Spleen (tissue), 11 donors: ENCODE data around the gene KIDINS220. TPM values are rescaled to one million over a fixed set of nuclear protein-coding genes. Genes with fewer than 3 reads are reported as not detected.

Experiments
- DNase-seq: peaks from one replicate; pipeline ENCODE4 v3.0.0-alpha.2; 2020
- H3K27ac ChIP-seq, 8 donors: fragments of 200-600 bp; sonication (generic) in 7 of 8; 1 replicate in 4 of 8; 2 replicates in 4 of 8; pipeline versions ENCODE4 v1.5.0 to v1.8.0; 2016 to 2021; ENCODE audit warnings: inconsistent platforms in 4 of 8, mild to moderate bottlenecking in 4 of 8, moderate library complexity in 1 of 8
- H3K27me3 ChIP-seq, 7 donors: fragments of 200-600 bp; sonication (generic) in 6 of 7; replicated peaks in 1 of 7; 1 replicate in 4 of 7; 2 replicates in 3 of 7; pipeline versions ENCODE4 v1.5.0 to v1.8.0; 2016 to 2021; ENCODE audit warnings: inconsistent platforms in 3 of 7, mild to moderate bottlenecking in 1 of 7
- H3K36me3 ChIP-seq, 6 donors: fragments of 200-600 bp; sonication (generic) in 5 of 6; 1 replicate in 4 of 6; 2 replicates in 2 of 6; pipeline versions ENCODE4 v1.5.0 to v1.8.0; 2016 to 2021; ENCODE audit warnings: inconsistent platforms in 2 of 6
- H3K4me1 ChIP-seq, 6 donors: fragments of 200-600 bp; sonication (generic) in 5 of 6; 1 replicate in 3 of 6; 2 replicates in 3 of 6; pipeline versions ENCODE4 v1.5.0 to v1.8.0; 2016 to 2021; ENCODE audit warnings: inconsistent platforms in 3 of 6
- H3K4me3 ChIP-seq, 8 donors: fragments of 200-600 bp; sonication (generic) in 7 of 8; 1 replicate in 4 of 8; 2 replicates in 4 of 8; pipeline versions ENCODE4 v1.5.0 to v1.8.0; 2016 to 2021; ENCODE audit warnings: inconsistent platforms in 4 of 8, mild to moderate bottlenecking in 4 of 8, moderate library complexity in 2 of 8
- H3K9me3 ChIP-seq, 8 donors: fragments of 200-600 bp; sonication (generic) in 7 of 8; 1 replicate in 4 of 8; 2 replicates in 4 of 8; pipeline versions ENCODE4 v1.5.0 to v1.8.0; 2016 to 2021; ENCODE audit warnings: inconsistent platforms in 4 of 8
- CTCF ChIP-seq, 11 experiments: fragments of 200-600 bp in 7 of 11; fragments of 450-650 bp in 4 of 11; sonication (generic) in 4 of 11; IDR thresholded peaks in 8 of 11; conservative IDR thresholded peaks in 3 of 11; 1 replicate in 7 of 11; 2 replicates in 4 of 11; pipeline versions ENCODE4 v1.4.0 to v1.8.0; 2016 to 2021; ENCODE audit warnings: antibody characterized with exemption in 11 of 11, inconsistent platforms in 4 of 11, mild to moderate bottlenecking in 1 of 11
- POLR2A ChIP-seq, 3 donors: fragments of 450-650 bp; IDR thresholded peaks; one replicate each; pipeline ENCODE4 v1.5.1; 2017; ENCODE audit warnings: antibody characterized with exemption in 3 of 3, mild to moderate bottlenecking in 1 of 3
- POLR2AphosphoS5 ChIP-seq, 3 donors: sonication (generic); formaldehyde crosslinking; IDR thresholded peaks; one replicate each; pipeline ENCODE4 v1.5.1; 2017; ENCODE audit warnings: antibody characterized with exemption in 3 of 3
- WGBS, 5 donors: extraction: QIAGEN DNeasy Blood & Tissue Kit in 3 of 5; methylation state at CpG; one replicate each; pipeline versions ENCODE4 v1.1.5 to v1.1.7; 2013 to 2018; 5-methylcytosine and 5-hydroxymethylcytosine counted together
- intact Hi-C: fragments of 100-400 bp; cut with DNase I; formaldehyde crosslinking; loops from one replicate; pipeline ENCODE4 v1.15.0; 2023; ENCODE audit warnings: low total_unique reads
- polyA plus RNA-seq, 3 donors: library from polyadenylated mRNA; stranded (reverse); fragments of 200-250 nt; gene quantifications; one replicate each; pipeline ENCODE4 v1.2.1, GENCODE V29; 2013
- total RNA-seq, 7 donors: library from RNA; depleted of rRNA in 3 of 7; stranded (reverse); fragments of >200 nt in 3 of 7; fragmentation: NEBNext Ultra II Directional in 4 of 7; extraction: Animal tissue kit (Norgen Biotek cat#: 25700) in 4 of 7; gene quantifications; one replicate each; pipeline versions ENCODE4 v1.1.0 to v1.2.1, GENCODE V29; 2016 to 2021
- donor health status: healthy with polysubstance abuse.
- donor health status: DM: no; HTN: no; CAD: no; lungs with moderate emphysema.
- donor health status: DM: no; HTN: no; CAD: no.
- donor health status: Bipolar disorder and iron deficiency.
- donor health status: healthy.
- donor health status: DM: no; HTN: no; CAD: no.
- donor health status: DM: yes; HTN: yes; CAD: no.

The KIDINS220 gene
- total and polyA plus RNA-seq, 10 donors = 6.0 to 84.1 (median 59.0) TPM

- intact Hi-C loops = no loop called here
- Histone ChIP-seq H3K36me3 (peaks cover 3 to 83% (median 48%) of the 10 kb centered on the region in 6 donors), H3K27me3 (no peaks in the 10 kb centered on the region), H3K27ac (no peak overlapping the region), H3K4me3 (no peak overlapping the region), H3K9me3 (no peaks in the 10 kb centered on the region), H3K4me1 (no peaks in the 10 kb centered on the region)
- 93 to 98% (median 95%) methylated on average over 7 of the region's 7 CpGs for WGBS, 5 donors
- TF ChIP-seq POLR2A (IDR thresholded peaks at IDR 0.05) (no peak), CTCF (IDR thresholded peaks at IDR 0.05 in 8 of 11, conservative IDR thresholded peaks at IDR 0.05 in 3 of 11) (no peak), POLR2AphosphoS5 (IDR thresholded peaks at IDR 0.05) (no peak)
- no peak for DNase-seq
These were observed 109.0 kb downstream of the KIDINS220 start for GRCh38 chr2:8728305-8729015.

GRCh38 chr2:8725838-8726237 is 111.6 kb downstream of the KIDINS220 start:
- no peaks in the 10 kb centered on the region for H3K4me1 ChIP-seq
- intact Hi-C loops = no loop called here
- WGBS, 5 donors = 86 to 94% (median 92%) methylated on average over 7 of the region's 7 CpGs
- H3K36me3 ChIP-seq = peaks cover 0 to 57% (median 22%) of the 10 kb centered on the region in 6 donors
- no peak overlapping the region for H3K27ac ChIP-seq
- H3K9me3 ChIP-seq = no peaks in the 10 kb centered on the region
- no peak overlapping the region for H3K4me3 ChIP-seq
- no peak for DNase-seq
- no peak for TF ChIP-seq CTCF (IDR thresholded peaks at IDR 0.05 in 8 of 11, conservative IDR thresholded peaks at IDR 0.05 in 3 of 11)
- TF ChIP-seq POLR2A (IDR thresholded peaks at IDR 0.05) = no peak
- TF ChIP-seq POLR2AphosphoS5 (IDR thresholded peaks at IDR 0.05) = no peak
- no peaks in the 10 kb centered on the region for H3K27me3 ChIP-seq

GRCh38 chr2:8722986-8723385 is 114.4 kb downstream of the KIDINS220 start:
- TF ChIP-seq CTCF (IDR thresholded peaks at IDR 0.05 in 8 of 11, conservative IDR thresholded peaks at IDR 0.05 in 3 of 11) (no peak), POLR2AphosphoS5 (IDR thresholded peaks at IDR 0.05) (no peak), POLR2A (IDR thresholded peaks at IDR 0.05) (no peak)
- Histone ChIP-seq H3K4me1 (no peaks in the 10 kb centered on the region), H3K36me3 (peaks cover 0 to 28% (median 1%) of the 10 kb centered on the region in 6 donors), H3K27me3 (no peaks in the 10 kb centered on the region), H3K27ac (no peak overlapping the region), H3K4me3 (no peak overlapping the region), H3K9me3 (no peaks in the 10 kb centered on the region)
- intact Hi-C loops = no loop called here
- DNase-seq = no peak
- 90 to 94% (median 90%) methylated on average over 10 of the region's 10 CpGs for WGBS, 5 donors

GRCh38 chr2:8721410-8721809 is 116.0 kb downstream of the KIDINS220 start:
- TF ChIP-seq POLR2AphosphoS5 (IDR thresholded peaks at IDR 0.05) (no peak), CTCF (IDR thresholded peaks at IDR 0.05 in 8 of 11, conservative IDR thresholded peaks at IDR 0.05 in 3 of 11) (no peak), POLR2A (IDR thresholded peaks at IDR 0.05) (no peak)
- no peak for DNase-seq
- WGBS, 5 donors = 87 to 97% (median 96%) methylated on average over 3 of the region's 3 CpGs
- peaks cover 0 to 12% (median 0%) of the 10 kb centered on the region in 6 donors for H3K36me3 ChIP-seq
- H3K4me3 ChIP-seq = no peak overlapping the region
- no peak overlapping the region for H3K27ac ChIP-seq
- peaks cover 0 to 4% (median 0%) of the 10 kb centered on the region in 7 donors for H3K27me3 ChIP-seq
- intact Hi-C loops = no loop called here
- H3K4me1 ChIP-seq = no peaks in the 10 kb centered on the region
- H3K9me3 ChIP-seq = peaks cover 0 to 3% (median 2%) of the 10 kb centered on the region in 8 donors
